Neural progenitor cell (in vitro differentiated cells): ENCODE measurements around the gene ZNF165. TPM values are rescaled to one million over a fixed set of nuclear protein-coding genes. Genes with fewer than 3 reads are reported as not detected.
"Not testable (repeated sequence)": the region's sequence is repeated elsewhere in the genome, so short reads cannot be mapped to it uniquely, and the experiment has no call there.

Source experiments
- DNase-seq: peaks from one replicate; pipeline ENCODE4 v3.0.0-alpha.2; 2016; ENCODE audit warnings: low spot score
- H2AFZ ChIP-seq: fragments of 200-600 bp; sonication (generic); replicated peaks from 2 replicates; pipeline ENCODE4 v1.6.1; 2016; ENCODE audit warnings: antibody characterized with exemption
- H3F3A ChIP-seq: fragments of 200-600 bp; sonication (generic); 2 replicates; pipeline ENCODE4 v1.6.1; 2016; ENCODE audit warnings: antibody characterized with exemption, low read depth
- H3K27ac ChIP-seq: fragments of 200-600 bp; sonication (generic); 2 replicates; pipeline ENCODE4 v1.5.1; 2016; ENCODE audit warnings: mild to moderate bottlenecking
- H3K27me3 ChIP-seq: fragments of 200-600 bp; sonication (generic); 2 replicates; pipeline ENCODE4 v1.6.1; 2016; ENCODE audit warnings: mild to moderate bottlenecking, moderate library complexity
- H3K36me3 ChIP-seq: fragments of 200-600 bp; sonication (generic); 2 replicates; pipeline ENCODE4 v1.5.1; 2016
- H3K4me1 ChIP-seq: fragments of 200-600 bp; sonication (generic); 2 replicates; pipeline ENCODE4 v1.6.1; 2016; ENCODE audit warnings: mixed run types
- H3K4me2 ChIP-seq: fragments of 200-600 bp; sonication (generic); 2 replicates; pipeline ENCODE4 v1.6.1; 2016
- H3K4me3 ChIP-seq: fragments of 200-600 bp; sonication (generic); 2 replicates; pipeline ENCODE4 v1.5.1; 2016
- H3K79me2 ChIP-seq: fragments of 200-600 bp; sonication (generic); 2 replicates; pipeline ENCODE4 v1.6.1; 2016; ENCODE audit warnings: low read depth
- H3K9ac ChIP-seq: fragments of 200-600 bp; sonication (generic); 2 replicates; pipeline ENCODE4 v1.6.1; 2016
- H3K9me3 ChIP-seq: fragments of 200-600 bp; sonication (generic); 2 replicates; pipeline ENCODE4 v1.5.1; 2016; ENCODE audit warnings: low read depth
- H4K20me1 ChIP-seq: fragments of 200-600 bp; sonication (generic); 2 replicates; pipeline ENCODE4 v1.6.1; 2016; ENCODE audit warnings: low read depth
- H3K27ac Mint-ChIP-seq: 3 replicates; pipeline ENCODE4 v1.8.0; 2021; ENCODE audit warnings: mixed read lengths
- H3K27me3 Mint-ChIP-seq: 2 replicates; pipeline ENCODE4 v1.8.0; 2022; ENCODE audit warnings: low read depth, mild to moderate bottlenecking, inconsistent platforms, moderate library complexity, mixed read lengths; ENCODE audit not compliant: insufficient read depth
- H3K36me3 Mint-ChIP-seq: 3 replicates; pipeline ENCODE4 v1.8.0; 2021; ENCODE audit warnings: mixed read lengths
- H3K4me1 Mint-ChIP-seq: 3 replicates; pipeline ENCODE4 v1.8.0; 2021; ENCODE audit warnings: mixed read lengths
- H3K4me3 Mint-ChIP-seq: 3 replicates; pipeline ENCODE4 v1.8.0; 2021; ENCODE audit warnings: mild to moderate bottlenecking, moderate library complexity, mixed read lengths
- H3K9me3 Mint-ChIP-seq: 3 replicates; pipeline ENCODE4 v1.8.0; 2020; ENCODE audit warnings: mixed read lengths
- EZH2 ChIP-seq: fragments of 200-600 bp; sonication (generic); IDR thresholded peaks from 2 replicates; pipeline ENCODE4 v1.6.1; 2017; ENCODE audit warnings: antibody characterized with exemption, mild to moderate bottlenecking, moderate library complexity
- EZH2phosphoT487 ChIP-seq: fragments of 200-600 bp; sonication (generic); IDR thresholded peaks from 2 replicates; pipeline ENCODE4 v1.6.1; 2017; ENCODE audit warnings: antibody characterized with exemption
- total RNA-seq: library from RNA; depleted of rRNA; stranded (reverse); fragments of >200 nt; gene quantifications from 2 replicates; pipeline ENCODE4 v1.2.3, GENCODE V29; 2015; ENCODE audit warnings: low replicate concordance
- TF ChIP-seq, protein P1 (sequence below): fragments of 200-600 bp; sonication (generic); IDR thresholded peaks from 2 replicates; pipeline ENCODE4 v1.5.1; 2017; ENCODE audit warnings: antibody characterized with exemption, mild to moderate bottlenecking

ZNF165 gene
- total RNA-seq, 1 donor from 2014 or later: 2.1 TPM

DNA sequence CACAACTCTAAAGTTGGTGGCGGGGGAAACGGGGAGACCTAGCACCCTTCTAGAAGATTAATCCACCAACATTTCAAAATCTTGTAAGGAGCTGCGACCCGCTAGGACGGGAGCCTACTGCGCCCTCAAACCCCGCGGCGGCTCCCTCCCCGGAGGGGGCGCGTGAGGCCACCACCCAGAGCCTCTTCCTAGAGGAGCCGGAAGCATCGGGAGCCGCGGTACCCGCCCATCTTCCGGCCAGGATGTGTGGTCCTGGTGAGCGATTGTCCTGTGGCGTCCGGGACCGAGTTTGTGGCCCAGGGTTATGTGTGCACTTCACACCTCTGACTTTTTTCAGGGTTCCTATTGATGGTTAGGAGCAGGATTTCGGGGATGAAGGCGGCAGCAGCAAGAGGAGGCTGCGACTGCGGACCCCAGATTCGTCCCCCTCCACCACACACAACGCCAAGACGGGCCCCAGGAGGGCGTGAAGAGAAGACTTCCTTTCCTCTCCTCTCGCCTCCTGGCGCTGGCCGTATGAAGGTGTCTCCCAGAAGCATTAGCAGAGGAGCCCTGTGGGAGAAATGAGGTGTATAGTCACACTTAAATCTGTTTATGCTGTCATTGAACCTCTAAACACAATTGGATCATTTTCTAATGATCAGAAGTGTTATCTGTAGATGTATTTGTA lies 10.7 kb downstream of the ZNF165 start:
- Histone ChIP-seq H3F3A (no peaks in the 10 kb centered on the region), H3K27me3 (no peaks in the 10 kb centered on the region), H4K20me1 (no peaks in the 10 kb centered on the region), H2AFZ (no peak overlapping the region), H3K9ac (no peak overlapping the region), H3K36me3 (peaks cover 11% of the 10 kb centered on the region), H3K9me3 (peaks cover 4% of the 10 kb centered on the region), H3K4me3 (no peak overlapping the region), H3K79me2 (no peaks in the 10 kb centered on the region), H3K4me1 (no peaks in the 10 kb centered on the region), H3K4me2 (no peak overlapping the region), H3K27ac (no peak overlapping the region)
- no peak for TF ChIP-seq EZH2phosphoT487
- no peak for TF ChIP-seq EZH2
- TF ChIP-seq, protein P1, sequence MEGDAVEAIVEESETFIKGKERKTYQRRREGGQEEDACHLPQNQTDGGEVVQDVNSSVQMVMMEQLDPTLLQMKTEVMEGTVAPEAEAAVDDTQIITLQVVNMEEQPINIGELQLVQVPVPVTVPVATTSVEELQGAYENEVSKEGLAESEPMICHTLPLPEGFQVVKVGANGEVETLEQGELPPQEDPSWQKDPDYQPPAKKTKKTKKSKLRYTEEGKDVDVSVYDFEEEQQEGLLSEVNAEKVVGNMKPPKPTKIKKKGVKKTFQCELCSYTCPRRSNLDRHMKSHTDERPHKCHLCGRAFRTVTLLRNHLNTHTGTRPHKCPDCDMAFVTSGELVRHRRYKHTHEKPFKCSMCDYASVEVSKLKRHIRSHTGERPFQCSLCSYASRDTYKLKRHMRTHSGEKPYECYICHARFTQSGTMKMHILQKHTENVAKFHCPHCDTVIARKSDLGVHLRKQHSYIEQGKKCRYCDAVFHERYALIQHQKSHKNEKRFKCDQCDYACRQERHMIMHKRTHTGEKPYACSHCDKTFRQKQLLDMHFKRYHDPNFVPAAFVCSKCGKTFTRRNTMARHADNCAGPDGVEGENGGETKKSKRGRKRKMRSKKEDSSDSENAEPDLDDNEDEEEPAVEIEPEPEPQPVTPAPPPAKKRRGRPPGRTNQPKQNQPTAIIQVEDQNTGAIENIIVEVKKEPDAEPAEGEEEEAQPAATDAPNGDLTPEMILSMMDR: no peak
- DNase-seq: no peak
- no peaks in the 10 kb centered on the region for H3K4me1 Mint-ChIP-seq
- H3K27ac Mint-ChIP-seq: no peak overlapping the region
- H3K9me3 Mint-ChIP-seq: peaks cover 24% of the 10 kb centered on the region
- peaks cover 32% of the 10 kb centered on the region for H3K36me3 Mint-ChIP-seq
- H3K27me3 Mint-ChIP-seq: peaks cover 2% of the 10 kb centered on the region
- H3K4me3 Mint-ChIP-seq: no peak overlapping the region

DNA sequence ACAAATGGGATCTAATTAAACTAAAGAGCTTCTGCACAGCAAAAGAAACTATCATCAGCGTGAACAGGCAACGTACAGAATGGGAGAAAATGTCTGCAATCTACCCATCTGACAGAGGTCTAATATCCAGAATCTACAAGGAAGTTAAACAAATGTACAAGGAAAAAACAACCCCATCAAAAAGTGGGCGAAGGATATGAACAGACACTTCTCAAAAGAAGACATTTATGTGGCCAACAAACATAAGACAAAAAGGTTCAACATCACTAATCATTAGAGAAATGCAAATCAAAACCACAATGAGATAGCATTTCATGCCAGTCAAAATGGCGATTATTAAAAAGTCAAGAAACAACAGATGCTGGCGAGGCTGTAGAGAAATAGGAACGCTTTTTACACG lies 21.9 kb downstream of the ZNF165 start:
- H3K4me1 Mint-ChIP-seq, H3K27me3 Mint-ChIP-seq, H3K36me3 ChIP-seq: not testable (repeated sequence)

DNA sequence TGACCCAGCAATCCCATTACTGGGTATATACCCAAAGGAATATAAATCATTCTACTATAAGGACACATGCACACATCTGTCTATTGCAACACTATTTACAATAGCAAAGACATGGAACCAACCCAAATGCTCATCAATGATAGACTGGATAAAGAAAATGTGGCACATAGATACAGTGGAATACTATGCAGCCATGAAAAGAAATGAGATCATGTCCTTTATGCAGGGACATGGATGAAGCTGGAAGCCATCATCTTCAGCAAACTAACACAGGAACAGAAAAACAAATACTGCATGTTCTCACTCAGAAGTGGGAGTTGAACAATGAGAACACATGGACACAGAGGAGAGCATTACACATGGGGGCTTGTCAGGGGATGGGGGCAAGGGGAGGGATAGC lies 22.3 kb downstream of the ZNF165 start:
- DNase-seq, H4K20me1 ChIP-seq, H3K9me3 ChIP-seq, H3K36me3 ChIP-seq, H3K27me3 Mint-ChIP-seq, H3K4me3 Mint-ChIP-seq, H3K9ac ChIP-seq, H3K4me1 Mint-ChIP-seq, H2AFZ ChIP-seq, H3K79me2 ChIP-seq, H3K27ac ChIP-seq, H3K36me3 Mint-ChIP-seq, H3K27ac Mint-ChIP-seq, H3K4me3 ChIP-seq, H3K4me2 ChIP-seq: not testable (repeated sequence)
- Histone ChIP-seq H3K27me3 (peaks cover 33% of the 10 kb centered on the region), H3F3A (peaks cover 14% of the 10 kb centered on the region), H3K4me1 (peaks cover 10% of the 10 kb centered on the region)
- peaks cover 14% of the 10 kb centered on the region for H3K9me3 Mint-ChIP-seq

More for the DNA sequence above, 21.9 kb downstream of the ZNF165 start:
- not testable (repeated sequence) for H4K20me1 ChIP-seq, H3K4me1 ChIP-seq, H2AFZ ChIP-seq, H3K79me2 ChIP-seq, H3K4me2 ChIP-seq, H3K4me3 ChIP-seq, H3K9me3 ChIP-seq, H3K36me3 Mint-ChIP-seq, H3F3A ChIP-seq, H3K4me3 Mint-ChIP-seq, H3K27ac Mint-ChIP-seq, H3K27ac ChIP-seq, H3K9ac ChIP-seq, DNase-seq
- peaks cover 15% of the 10 kb centered on the region for H3K9me3 Mint-ChIP-seq
- H3K27me3 ChIP-seq: peaks cover 33% of the 10 kb centered on the region

DNA sequence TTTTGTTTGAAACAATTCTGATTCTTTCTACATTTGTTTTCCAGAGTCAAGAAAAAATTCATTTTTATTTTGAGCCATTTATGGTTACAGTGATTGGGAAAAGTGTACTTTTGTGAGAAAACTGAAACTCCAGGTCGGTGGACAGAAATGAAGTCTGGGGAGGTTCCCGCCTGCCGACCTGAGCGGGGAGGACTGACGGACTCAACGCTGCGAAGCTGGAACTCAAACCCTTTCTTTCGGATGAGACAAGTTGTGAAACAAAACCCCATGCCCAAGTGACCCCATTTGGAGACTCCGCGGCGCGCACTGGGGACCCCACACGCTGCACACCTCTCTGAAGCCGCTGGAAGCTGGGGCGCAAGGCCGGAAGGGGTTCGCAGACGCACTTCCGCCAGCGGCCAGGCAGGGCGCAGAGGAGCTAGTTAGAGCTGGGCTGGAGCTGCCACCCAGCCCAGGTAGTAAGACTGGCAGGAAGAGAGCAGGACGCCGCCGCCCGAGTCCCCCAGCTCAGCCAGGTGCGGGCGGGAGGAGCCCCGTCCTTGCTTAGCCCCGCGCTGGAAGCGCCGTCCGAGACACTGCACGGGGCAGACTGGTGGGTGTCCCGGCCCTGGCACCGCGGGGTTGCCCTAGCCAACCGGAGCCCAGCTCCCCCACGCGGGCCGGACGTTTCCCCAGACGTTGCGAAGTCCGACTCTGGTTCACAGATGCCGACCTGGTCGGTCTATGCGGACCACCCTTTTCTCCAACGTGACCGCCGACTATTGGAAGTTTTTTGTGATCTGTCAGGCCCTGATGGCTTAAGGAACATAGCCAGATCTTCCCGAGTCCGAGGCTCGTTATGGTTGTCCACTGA lies 24.2 kb downstream of the ZNF165 start:
- Histone ChIP-seq H3F3A (peaks cover 22% of the 10 kb centered on the region), H3K4me3 (peak overlapping the region; percentile 53), H3K4me2 (peak overlapping the region; percentile 80), H3K36me3 (no peaks in the 10 kb centered on the region), H3K4me1 (peaks cover 12% of the 10 kb centered on the region), H3K79me2 (no peaks in the 10 kb centered on the region), H3K9me3 (no peaks in the 10 kb centered on the region), H2AFZ (peak overlapping the region; percentile 85), H4K20me1 (no peaks in the 10 kb centered on the region), H3K9ac (no peak overlapping the region), H3K27me3 (peaks cover 33% of the 10 kb centered on the region), H3K27ac (no peak overlapping the region)
- Mint-ChIP-seq H3K27ac (peak overlapping the region; percentile 43), H3K4me1 (peaks cover 8% of the 10 kb centered on the region), H3K27me3 (peaks cover 7% of the 10 kb centered on the region), H3K4me3 (peak overlapping the region; percentile 91), H3K36me3 (no peaks in the 10 kb centered on the region), H3K9me3 (peaks cover 5% of the 10 kb centered on the region)
- TF ChIP-seq EZH2phosphoT487 (no peak), EZH2 (peak; percentile 40)
- TF ChIP-seq, protein P1: peak; percentile 60
- peak; percentile 90 for DNase-seq
